22Rv1 (cell line): Measurements from ENCODE around the gene DCDC2C.

Experiments used
- H3K27ac ChIP-seq: fragments of 450-650 bp; 2 replicates; pipeline ENCODE4 v1.5.1; 2017
- ZFX ChIP-seq: fragments of 450-650 bp; IDR thresholded peaks from 2 replicates; pipeline ENCODE4 v1.6.1; 2017; ENCODE audit warnings: antibody characterized with exemption, borderline replicate concordance
- TF ChIP-seq, protein P1 (sequence below): fragments of 450-650 bp; IDR thresholded peaks from 2 replicates; pipeline ENCODE4 v1.5.1; 2017; ENCODE audit warnings: mild to moderate bottlenecking

The DCDC2C gene

DNA sequence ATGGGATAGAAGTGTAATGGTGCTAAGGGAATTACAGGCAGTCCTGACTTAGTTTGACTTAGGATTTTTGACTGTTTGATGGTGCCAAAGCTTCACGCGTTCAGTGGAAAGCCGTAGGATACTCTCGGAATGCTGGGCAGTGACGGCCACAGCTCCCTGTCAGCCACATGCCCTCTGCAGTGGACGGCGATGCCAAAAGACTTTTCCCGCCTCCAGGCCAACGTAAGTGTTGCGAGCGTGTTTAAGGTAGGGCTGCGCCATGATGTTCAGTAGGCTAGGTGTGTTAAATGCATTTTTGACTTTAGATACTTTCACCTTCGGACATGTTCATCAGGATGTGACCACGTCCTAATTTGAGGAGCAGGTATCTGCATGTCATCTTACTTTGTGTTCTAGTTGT, 63.4 kb downstream of the DCDC2C start:
- H3K27ac ChIP-seq: no peak overlapping the region
- TF ChIP-seq, protein P1, sequence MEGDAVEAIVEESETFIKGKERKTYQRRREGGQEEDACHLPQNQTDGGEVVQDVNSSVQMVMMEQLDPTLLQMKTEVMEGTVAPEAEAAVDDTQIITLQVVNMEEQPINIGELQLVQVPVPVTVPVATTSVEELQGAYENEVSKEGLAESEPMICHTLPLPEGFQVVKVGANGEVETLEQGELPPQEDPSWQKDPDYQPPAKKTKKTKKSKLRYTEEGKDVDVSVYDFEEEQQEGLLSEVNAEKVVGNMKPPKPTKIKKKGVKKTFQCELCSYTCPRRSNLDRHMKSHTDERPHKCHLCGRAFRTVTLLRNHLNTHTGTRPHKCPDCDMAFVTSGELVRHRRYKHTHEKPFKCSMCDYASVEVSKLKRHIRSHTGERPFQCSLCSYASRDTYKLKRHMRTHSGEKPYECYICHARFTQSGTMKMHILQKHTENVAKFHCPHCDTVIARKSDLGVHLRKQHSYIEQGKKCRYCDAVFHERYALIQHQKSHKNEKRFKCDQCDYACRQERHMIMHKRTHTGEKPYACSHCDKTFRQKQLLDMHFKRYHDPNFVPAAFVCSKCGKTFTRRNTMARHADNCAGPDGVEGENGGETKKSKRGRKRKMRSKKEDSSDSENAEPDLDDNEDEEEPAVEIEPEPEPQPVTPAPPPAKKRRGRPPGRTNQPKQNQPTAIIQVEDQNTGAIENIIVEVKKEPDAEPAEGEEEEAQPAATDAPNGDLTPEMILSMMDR: no peak
- no peak for TF ChIP-seq ZFX

DNA sequence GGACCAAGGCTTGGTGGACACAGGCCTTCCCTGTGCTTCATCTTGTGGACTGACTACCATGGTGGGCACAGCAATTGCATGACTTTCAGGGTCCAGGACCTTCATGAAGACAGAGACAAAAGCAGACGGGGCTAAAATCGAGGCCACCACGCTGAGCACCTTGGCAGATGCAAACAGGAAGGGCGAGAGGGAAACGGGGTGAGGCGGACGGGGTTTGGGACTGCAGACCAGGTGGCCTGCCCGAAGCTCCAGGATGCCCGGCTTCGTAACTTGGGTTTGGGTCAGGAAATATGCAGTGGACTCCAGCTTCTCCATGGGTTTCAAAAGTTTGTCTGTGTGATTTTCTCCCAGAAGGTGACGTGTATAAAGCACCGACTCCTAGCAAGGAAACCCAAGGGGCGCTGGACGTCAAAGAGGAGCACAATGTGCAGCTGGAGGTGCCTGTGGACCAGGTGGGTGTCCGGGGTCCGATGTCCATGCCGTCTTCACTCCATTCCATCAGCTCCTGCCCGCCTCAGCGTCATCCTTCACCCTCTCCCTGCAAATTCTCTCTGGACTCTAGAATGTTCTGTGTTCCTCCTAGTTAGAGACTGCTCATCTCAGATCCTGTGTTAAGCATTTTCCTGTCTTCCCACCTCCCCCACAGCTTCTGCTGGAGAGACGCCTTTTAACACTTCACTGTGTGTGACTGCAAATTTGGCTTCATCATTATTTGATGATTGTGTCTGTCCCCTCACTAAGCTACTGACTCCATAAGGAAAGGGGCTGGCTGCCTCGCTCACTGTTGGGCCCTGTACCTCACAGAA, 65.8 kb downstream of the DCDC2C start:
- TF ChIP-seq, protein P1: no peak
- TF ChIP-seq ZFX: no peak

DNA sequence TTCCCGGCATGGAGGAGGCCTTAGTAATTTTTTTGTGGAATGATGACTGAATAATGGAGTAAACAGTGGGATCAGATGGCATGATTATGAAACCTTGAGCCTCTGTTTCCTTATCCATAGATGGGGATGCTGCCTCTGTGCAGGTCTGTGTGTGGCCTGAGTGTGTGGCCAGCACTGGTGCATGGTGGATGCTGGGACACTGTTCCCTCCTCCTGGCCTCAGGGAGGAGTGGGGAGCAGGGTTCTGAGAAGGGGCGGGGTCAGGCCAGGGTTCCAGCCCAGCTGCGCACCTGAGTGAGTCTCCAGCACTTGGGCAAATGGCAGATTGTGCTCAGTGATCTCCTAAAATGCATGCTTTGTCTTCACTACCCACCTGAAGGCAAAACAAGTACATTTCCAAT, 66.4 kb downstream of the DCDC2C start:
- TF ChIP-seq ZFX: no peak
- TF ChIP-seq, protein P1: no peak
- H3K27ac ChIP-seq: no peak overlapping the region

More for the DNA sequence above, 65.8 kb downstream of the DCDC2C start:
- H3K27ac ChIP-seq: no peak overlapping the region

DNA sequence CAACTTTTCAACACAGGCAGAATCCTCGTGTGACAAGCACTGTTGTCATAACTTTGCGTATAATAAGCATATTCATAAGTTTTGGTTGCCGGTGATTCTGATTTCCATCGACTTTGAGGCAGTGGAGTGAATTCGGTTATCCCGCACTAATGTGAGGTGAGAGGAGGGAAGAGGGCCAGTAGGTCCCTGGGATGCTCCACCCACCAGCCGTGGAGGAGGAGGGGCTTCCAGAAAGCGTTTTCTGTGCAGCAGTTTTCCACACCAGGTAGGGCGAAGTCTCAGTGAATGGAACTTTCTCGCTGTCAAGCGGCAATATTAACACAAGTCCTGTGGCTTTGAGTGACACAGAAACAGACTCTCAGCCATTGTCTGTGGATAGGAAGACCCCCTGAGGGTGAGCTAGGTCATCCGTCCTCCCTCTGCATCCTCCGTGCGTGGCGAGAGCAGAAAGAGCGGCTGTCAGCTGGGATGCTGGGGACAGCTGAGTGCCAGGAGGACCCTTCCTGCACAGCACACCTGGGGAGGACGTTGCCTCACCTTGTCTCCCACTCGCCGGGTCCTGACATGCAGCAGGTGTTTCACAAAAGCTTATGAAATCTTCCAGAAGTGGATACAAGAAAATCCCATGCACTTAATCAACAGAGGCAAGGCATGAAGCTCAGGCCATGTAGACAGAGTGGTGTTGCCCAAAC, 67.5 kb downstream of the DCDC2C start:
- no peak for TF ChIP-seq ZFX
- TF ChIP-seq, protein P1: no peak
- no peak overlapping the region for H3K27ac ChIP-seq

DNA sequence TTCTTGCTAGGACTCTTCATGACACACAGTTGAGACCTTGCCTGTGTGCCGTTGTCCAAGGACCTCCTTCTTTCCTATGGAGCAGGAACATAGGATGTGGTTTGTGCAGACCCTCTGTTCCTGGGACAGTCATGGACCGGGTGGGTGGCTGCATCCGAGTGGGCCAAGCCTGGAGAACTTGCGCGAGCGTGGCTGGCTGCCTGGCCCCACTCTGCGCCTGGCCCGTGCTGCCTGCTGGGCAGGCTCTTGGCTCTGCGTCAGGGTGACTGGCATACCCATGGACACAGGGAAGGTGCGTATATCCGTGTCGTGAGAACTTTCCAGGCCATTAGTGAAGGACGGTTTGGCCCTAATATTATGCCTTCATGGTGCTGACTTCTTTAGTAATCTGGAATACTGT, 68.2 kb downstream of the DCDC2C start:
- no peak overlapping the region for H3K27ac ChIP-seq
- TF ChIP-seq, protein P1: no peak
- no peak for TF ChIP-seq ZFX

DNA sequence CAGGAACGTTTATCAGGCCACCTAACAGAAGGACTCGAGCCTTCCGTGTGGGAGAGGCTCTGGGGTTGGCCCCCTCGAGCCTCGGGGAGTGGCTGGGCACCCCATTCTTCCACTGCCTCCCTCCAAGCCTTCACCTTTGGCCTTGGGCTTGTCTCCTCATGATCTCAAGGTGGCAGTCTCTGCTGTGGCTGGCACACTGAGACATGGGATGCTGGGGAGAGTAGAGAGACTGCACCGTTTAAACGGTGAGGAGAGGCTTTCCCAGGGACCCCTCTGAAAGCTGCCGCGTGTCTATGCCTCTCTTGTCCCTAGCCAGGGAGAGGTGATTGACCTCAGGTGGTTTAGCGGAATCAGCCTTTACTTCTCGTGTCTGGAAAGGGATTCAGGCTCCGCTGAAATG, 71.0 kb downstream of the DCDC2C start:
- no peak overlapping the region for H3K27ac ChIP-seq
- no peak for TF ChIP-seq ZFX
- TF ChIP-seq, protein P1: no peak

DNA sequence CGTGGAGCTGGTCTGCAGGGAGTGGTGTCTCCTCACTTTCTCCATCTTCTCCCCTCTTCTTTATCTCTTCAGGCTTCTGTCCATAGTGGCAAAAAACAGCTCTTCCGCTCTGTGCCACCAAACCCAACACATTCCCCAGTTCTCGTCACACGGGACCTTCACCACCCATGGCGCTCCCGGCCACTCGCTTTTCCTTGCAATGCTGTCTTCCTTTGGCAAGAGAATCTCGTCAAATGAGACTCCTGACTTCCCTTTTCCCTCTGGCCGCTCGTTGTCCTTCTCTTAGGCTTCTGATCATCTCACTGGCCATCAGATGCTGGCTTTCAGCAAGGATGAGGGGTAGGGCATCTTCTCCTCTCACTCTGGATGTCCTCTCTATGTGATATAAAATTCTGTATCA, 72.9 kb downstream of the DCDC2C start:
- no peak for TF ChIP-seq ZFX
- TF ChIP-seq, protein P1: no peak
- no peak overlapping the region for H3K27ac ChIP-seq
